SK-N-MC (cell line): Measurements from ENCODE around the gene SEPTIN1.

Experiments
- EZH2 ChIP-seq: fragments of 200-600 bp; sonication (generic); IDR thresholded peaks from one replicate; pipeline ENCODE4 v1.6.1; 2017; ENCODE audit warnings: antibody characterized with exemption
- FOXP2 ChIP-seq: optimal IDR thresholded peaks from 2 replicates; pipeline ENCODE3; 2011; ENCODE audit warnings: mild to moderate bottlenecking, moderate library complexity; ENCODE audit not compliant: insufficient read depth; ENCODE audit errors: extremely low read length, control extremely low read depth
- POLR2AphosphoS5 ChIP-seq: IDR thresholded peaks from 2 replicates; pipeline ENCODE4 v1.6.1; 2012; ENCODE audit warnings: mild to moderate bottlenecking, low read depth, low read length, borderline replicate concordance

DNA sequence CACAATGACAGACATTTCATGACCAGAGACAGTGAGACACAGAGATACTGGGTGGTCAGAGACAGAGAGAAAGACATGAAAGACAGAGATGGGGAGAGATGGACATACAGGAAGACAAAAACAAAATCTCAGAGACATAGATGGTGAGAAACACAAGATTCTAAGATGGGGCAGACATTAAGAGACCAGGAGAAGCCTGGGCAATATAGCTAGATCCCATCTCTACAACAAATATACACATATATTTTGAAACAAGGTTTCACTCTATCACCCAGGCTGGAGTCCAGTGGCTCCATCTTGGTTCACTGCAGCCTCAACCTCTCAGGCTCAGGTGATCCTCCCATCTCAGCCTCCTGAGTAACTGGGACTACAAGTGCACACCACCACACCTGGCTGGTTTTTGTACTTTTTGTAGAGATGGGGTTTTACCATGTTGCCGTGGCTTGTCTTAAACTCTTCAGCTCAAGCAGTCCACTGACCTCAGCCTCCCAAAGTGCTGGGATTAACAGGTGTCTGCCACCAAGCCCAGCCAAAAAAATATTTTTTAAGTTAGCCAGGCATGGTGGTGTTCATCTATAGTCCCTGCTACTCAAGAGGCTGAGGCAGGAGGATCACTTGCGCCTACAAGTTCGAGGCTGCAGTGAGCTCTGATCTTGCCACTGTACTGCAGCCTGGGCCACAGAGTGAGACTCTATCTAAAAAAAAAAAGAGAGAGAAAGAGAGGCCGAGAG lies 2.1 kb downstream of the SEPTIN1 start:
- TF ChIP-seq EZH2 = no peak
- TF ChIP-seq POLR2AphosphoS5 = no peak
- no peak for TF ChIP-seq FOXP2
